ENCODE data around the gene LMO7.
"Not testable (repeated sequence)": the region's sequence is repeated elsewhere in the genome, so short reads cannot be mapped to it uniquely, and the experiment has no call there.

Gene LMO7

GRCh38 chr13:75771226-75771625 is 135.1 kb downstream of the LMO7 start:
- TF ChIP-seq CTCF (conservative IDR thresholded peaks at IDR 0.05): no peak
- no peak overlapping the region for H3K27ac ChIP-seq

DNA sequence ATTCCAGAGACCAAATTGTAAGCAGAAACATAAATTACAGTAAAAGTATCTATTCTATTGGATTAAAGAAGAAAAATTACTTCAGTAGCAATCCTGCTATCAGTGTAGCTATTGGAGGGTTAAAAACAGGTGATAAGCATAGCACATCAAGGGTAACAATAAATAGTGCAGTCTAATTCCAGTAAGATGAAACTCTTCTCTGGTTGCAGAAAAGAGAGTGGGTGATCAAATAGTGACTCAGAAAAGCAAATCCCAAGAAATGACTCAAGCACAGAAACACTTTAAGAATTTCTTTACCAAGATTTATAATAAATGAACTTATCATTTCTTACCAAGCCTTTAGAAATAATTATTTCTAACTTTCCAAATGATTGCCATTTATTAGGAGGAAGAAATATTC is 135.7 kb downstream of the LMO7 start:
- TF ChIP-seq CTCF (conservative IDR thresholded peaks at IDR 0.05): no peak
- no peak overlapping the region for H3K27ac ChIP-seq

DNA sequence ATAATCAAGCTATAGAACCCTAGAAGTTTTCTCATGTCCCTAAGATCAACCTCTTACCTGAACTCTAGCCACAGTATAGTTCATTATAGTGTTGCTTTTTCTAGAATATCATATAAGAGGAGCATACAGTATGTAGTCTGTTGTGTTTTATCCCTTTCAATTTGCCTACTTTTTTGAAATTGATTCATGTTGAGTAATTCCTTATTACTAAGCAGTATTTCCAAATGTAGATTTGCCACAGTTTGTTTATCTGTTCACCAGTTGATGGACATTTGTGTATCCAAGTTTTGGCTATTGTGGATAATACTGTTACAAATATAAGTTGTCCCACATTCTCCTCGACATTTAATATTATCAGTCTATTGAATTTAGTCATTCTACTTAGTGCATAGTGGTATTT is 138.0 kb downstream of the LMO7 start:
- H3K27ac ChIP-seq: no peak overlapping the region
- no peak for TF ChIP-seq CTCF (conservative IDR thresholded peaks at IDR 0.05)

DNA sequence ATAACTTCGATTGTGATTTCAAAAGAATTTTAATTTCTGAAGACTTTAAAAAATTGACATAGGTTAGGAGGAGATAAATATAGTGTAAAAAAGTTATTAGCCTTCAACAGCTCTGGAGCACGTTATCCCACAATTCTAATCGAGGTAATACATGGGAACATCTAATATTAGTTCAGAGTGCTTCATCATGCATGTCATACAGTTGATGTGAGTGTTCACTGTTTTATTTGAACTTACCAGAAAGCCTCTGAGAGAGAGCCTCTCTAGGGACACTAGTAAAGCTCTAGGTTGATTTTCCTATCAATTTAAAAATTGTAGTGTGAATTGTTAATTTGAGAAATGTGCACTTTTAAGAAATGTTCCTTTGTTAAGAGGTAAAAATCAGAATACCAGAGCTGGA is 140.4 kb downstream of the LMO7 start:
- no peak for TF ChIP-seq CTCF (conservative IDR thresholded peaks at IDR 0.05)
- H3K27ac ChIP-seq: no peak overlapping the region

- no peak for TF ChIP-seq CTCF (conservative IDR thresholded peaks at IDR 0.05)
- H3K27ac ChIP-seq: no peak overlapping the region
These were observed 143.3 kb downstream of the LMO7 start for GRCh38 chr13:75779393-75779792.

DNA sequence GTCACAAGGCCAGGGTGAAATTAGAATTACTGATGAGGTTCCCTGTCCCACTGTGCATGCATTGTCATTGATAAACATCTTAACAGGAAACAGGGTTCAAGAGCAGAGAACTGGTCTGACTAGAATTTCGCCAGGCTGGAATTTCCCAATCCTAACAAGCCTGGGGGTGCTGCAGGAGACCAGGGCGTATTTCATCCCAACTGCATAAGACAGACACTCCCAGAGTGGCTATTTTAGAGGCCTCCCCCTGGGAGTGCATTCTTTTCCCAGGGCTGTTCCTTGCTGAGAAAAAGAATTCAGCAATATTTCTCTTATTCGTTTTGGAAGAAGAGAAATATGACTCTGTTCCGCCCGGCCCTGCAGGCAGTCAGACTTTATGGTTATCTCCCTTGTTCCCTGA is 144.0 kb downstream of the LMO7 start:
- H3K27ac ChIP-seq: not testable (repeated sequence)

DNA sequence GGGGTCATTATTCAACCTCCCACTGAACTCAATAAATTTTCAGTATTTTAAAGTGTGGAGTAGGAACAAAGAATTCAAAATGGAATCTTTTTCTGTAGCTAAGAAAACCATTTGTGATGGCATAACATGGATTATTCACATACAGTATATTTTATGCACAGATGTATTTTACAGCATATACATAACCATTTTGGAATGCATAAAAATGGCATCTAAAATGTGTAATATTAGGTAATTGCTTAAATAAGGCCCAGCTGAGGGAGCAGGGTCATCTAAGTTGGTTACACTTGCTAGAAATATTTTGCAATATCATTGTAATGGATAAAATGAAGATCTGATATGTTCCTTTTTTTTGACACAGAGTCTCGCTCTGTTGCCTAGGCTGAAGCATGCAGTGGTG is 146.9 kb downstream of the LMO7 start:
- no peak for TF ChIP-seq CTCF (conservative IDR thresholded peaks at IDR 0.05)
- no peak overlapping the region for H3K27ac ChIP-seq

GRCh38 chr13:75784003-75784402 is 147.9 kb downstream of the LMO7 start:
- TF ChIP-seq CTCF (conservative IDR thresholded peaks at IDR 0.05): no peak

More at GRCh38 chr13:75784003-75784402, 147.9 kb downstream of the LMO7 start:
- no peak overlapping the region for H3K27ac ChIP-seq
